Measurements from ENCODE around the gene UBE2Q2. TPM values are rescaled to one million over a fixed set of nuclear protein-coding genes. Genes with fewer than 3 reads are reported as not detected.

UBE2Q2 gene
- polyA plus RNA-seq, 2 of the 4 experiments (the other 2 are of a cell fraction), result 36.5 to 50.6 TPM

- Histone ChIP-seq H3K4me3 (no peak overlapping the region), H3K9me3 (no peaks in the 10 kb centered on the region), H3K27ac (no peak overlapping the region), H3K4me1 (peaks cover 8% of the 10 kb centered on the region; the same call in 1 of the 3 replicates), H3K4me2 (no peak overlapping the region)
- CTCF ChIA-PET, result no interaction called here
- ATAC-seq (no peak), FAIRE-seq (no peak), DNase-seq (ENCODE audit: low read depth in 1 of 2, low spot score in 1 of 2) (no peak)
- whole genome bisulfite sequencing (ENCODE audit: missing lambda C conversion rate), result 78% methylated on average over 4 of the region's 4 CpGs
- POLR2A ChIA-PET, result no interaction called here
- TF ChIP-seq MAX (IDR thresholded peaks at IDR 0.05) (no peak), HMGXB4 (CRISPR knock-in tag; IDR thresholded peaks at IDR 0.05; ENCODE audit: borderline replicate concordance) (no peak), RARB (CRISPR knock-in tag; IDR thresholded peaks at IDR 0.05) (no peak), ESRRA (IDR thresholded peaks at IDR 0.05; ENCODE audit: borderline replicate concordance, low read length) (no peak)
Observed at GRCh38 chr15:75867449-75867848, 24.2 kb downstream of the UBE2Q2 start.

- POLR2A ChIA-PET, result interaction anchor here (1.4 kb wide), 1 partner anchor 24 kb away, joined by 3 read pairs; the partner anchor contains the start of gene UBE2Q2
- no peak for TF ChIP-seq JUN (IDR thresholded peaks at IDR 0.05)
- no peak for TF ChIP-seq E2F6 (IDR thresholded peaks at IDR 0.05; ENCODE audit: borderline replicate concordance, low read depth)
- TF ChIP-seq EHMT2 (IDR thresholded peaks at IDR 0.05; ENCODE audit: low read depth), result no peak
- TF ChIP-seq GATA3 (IDR thresholded peaks at IDR 0.05; ENCODE audit: borderline replicate concordance), result no peak
- TF ChIP-seq JUNB (IDR thresholded peaks at IDR 0.05), result no peak
- no peak for TF ChIP-seq HOXB13 (CRISPR knock-in tag; IDR thresholded peaks at IDR 0.05; ENCODE audit: low read depth)
- TF ChIP-seq ATOH8 (CRISPR knock-in tag; IDR thresholded peaks at IDR 0.05; ENCODE audit: low read depth), result no peak
- no peak for TF ChIP-seq MAZ (IDR thresholded peaks at IDR 0.05; ENCODE audit: borderline replicate concordance, low read depth, low read length)
- TF ChIP-seq FOXS1 (CRISPR knock-in tag; IDR thresholded peaks at IDR 0.05), result no peak
- no peak for TF ChIP-seq MAX (IDR thresholded peaks at IDR 0.05)
- TF ChIP-seq HOXB5 (CRISPR knock-in tag; IDR thresholded peaks at IDR 0.05), result no peak
- CTCF ChIA-PET, result interaction anchor here (1.4 kb wide), 1 partner anchor 59 kb away, joined by 3 read pairs; no protein-coding TSS in a partner anchor
Observed at GRCh38 chr15:75868019-75868418, 24.8 kb downstream of the UBE2Q2 start.

GRCh38 chr15:75869446-75869845 lies 26.2 kb downstream of the UBE2Q2 start:
- no peak for DNase-seq (ENCODE audit: low read depth in 1 of 2, low spot score in 1 of 2)
- no peak for FAIRE-seq
- H3K4me2 ChIP-seq, result no peak overlapping the region
- no peak for ATAC-seq
- H3K4me3 ChIP-seq, result no peak overlapping the region
- POLR2A ChIA-PET, result interaction anchor here (1.4 kb wide), 1 partner anchor 26 kb away, joined by 3 read pairs; the partner anchor contains the start of gene UBE2Q2
- peaks cover 8% of the 10 kb centered on the region; the same call in 1 of the 3 replicates for H3K4me1 ChIP-seq
- CTCF ChIA-PET, result interaction anchor here (1.3 to 2.0 kb wide), 3 partner anchors 10 to 60 kb away, joined by 3 to 5 read pairs (median 3); no protein-coding TSS in a partner anchor
- H3K27ac ChIP-seq, result no peak overlapping the region
- H3K9me3 ChIP-seq, result no peaks in the 10 kb centered on the region
- TF ChIP-seq ATOH8 (CRISPR knock-in tag; IDR thresholded peaks at IDR 0.05; ENCODE audit: low read depth) (no peak), ZC3H11A (IDR thresholded peaks at IDR 0.05) (no peak), RAD21 (conservative IDR thresholded peaks at IDR 0.05 in 1 of 2, IDR thresholded peaks at IDR 0.05 in 1 of 2) (no peak), CBX8 (IDR thresholded peaks at IDR 0.05) (no peak), KDM5A (IDR thresholded peaks at IDR 0.05) (no peak), HOXA7 (CRISPR knock-in tag; IDR thresholded peaks at IDR 0.05) (no peak), HDAC2 (IDR thresholded peaks at IDR 0.05) (no peak), RCOR1 (IDR thresholded peaks at IDR 0.05; ENCODE audit: low read depth, low read length) (no peak), ELK1 (IDR thresholded peaks at IDR 0.05; ENCODE audit: low read depth, low read length) (no peak), MYC (IDR thresholded peaks at IDR 0.05; ENCODE audit: borderline replicate concordance, low read length) (no peak), HEYL (CRISPR knock-in tag; IDR thresholded peaks at IDR 0.05) (no peak), RNF2 (IDR thresholded peaks at IDR 0.05; ENCODE audit: borderline replicate concordance, low read depth) (no peak), CEBPB (IDR thresholded peaks at IDR 0.05) (no peak), EHF (CRISPR knock-in tag; IDR thresholded peaks at IDR 0.05) (no peak)

More at GRCh38 chr15:75868019-75868418, 24.8 kb downstream of the UBE2Q2 start:
- Histone ChIP-seq H3K4me2 (no peak overlapping the region), H3K27ac (no peak overlapping the region), H3K9me3 (no peaks in the 10 kb centered on the region), H3K4me1 (peaks cover 8% of the 10 kb centered on the region; the same call in 1 of the 3 replicates), H3K4me3 (no peak overlapping the region)
- 90% methylated on average over 3 of the region's 3 CpGs for WGBS (ENCODE audit: missing lambda C conversion rate)
- ATAC-seq (no peak), DNase-seq (ENCODE audit: low read depth in 1 of 2, low spot score in 1 of 2) (no peak), FAIRE-seq (no peak)

Data from A549 (cell line).